HG03432 (cell line): ENCODE measurements around the gene ENO2.
A peak's percentile ranks its signal among the peaks of the same experiment; 100 is the strongest.
"Not testable (repeated sequence)": the region's sequence is repeated elsewhere in the genome, so short reads cannot be mapped to it uniquely, and the experiment has no call there.

Experiments used
- ATAC-seq: cut with Tn5 transposase; IDR thresholded peaks from one replicate; pipeline ENCODE4 v1.9.1; 2021; ENCODE audit warnings: mild to moderate bottlenecking, moderate library complexity; ENCODE audit not compliant: unreplicated experiment

The ENO2 gene

GRCh38 chr12:6914246-6914946, at the start of gene ENO2:
Gene ENO2, plus strand, starts transcription at chr12:6914580. Its CDS starts 1,253 bp downstream, at chr12:6915833.
- ATAC-seq: peak; percentile 82

- not testable (repeated sequence) for ATAC-seq
Observed at GRCh38 chr12:6865307-6865706, 49.1 kb upstream of the ENO2 start.

GRCh38 chr12:6866163-6866919, 48.0 kb upstream of the ENO2 start:
- no peak for ATAC-seq

GRCh38 chr12:6866920-6867412, 47.4 kb upstream of the ENO2 start:
- peak; percentile 13 for ATAC-seq

GRCh38 chr12:6867413-6868210, 46.8 kb upstream of the ENO2 start, which contains the start of gene TPI1:
Gene TPI1, plus strand, starts transcription at chr12:6867531. Its CDS starts 36 bp downstream, at chr12:6867567.
- peak; percentile 62 for ATAC-seq

GRCh38 chr12:6868211-6869048, 46.0 kb upstream of the ENO2 start:
- ATAC-seq: no peak

GRCh38 chr12:6869049-6870021, 45.0 kb upstream of the ENO2 start:
- no peak for ATAC-seq

- not testable (repeated sequence) for ATAC-seq
Observed at GRCh38 chr12:6870304-6870703, 44.1 kb upstream of the ENO2 start.

GRCh38 chr12:6871052-6871957, 43.1 kb upstream of the ENO2 start:
- no peak for ATAC-seq

GRCh38 chr12:6872073-6873048, 42.0 kb upstream of the ENO2 start:
- ATAC-seq: peak; percentile 36

- ATAC-seq: peak; percentile 73
Observed at GRCh38 chr12:6873094-6874014, 41.0 kb upstream of the ENO2 start, which contains the start of gene SPSB2. Gene SPSB2, minus strand, starts transcription at chr12:6873303. Its CDS starts 402 bp downstream, at chr12:6872901.

- ATAC-seq: not testable (repeated sequence)
Observed at GRCh38 chr12:6874015-6874368, 40.4 kb upstream of the ENO2 start.

GRCh38 chr12:6879824-6880223, 34.6 kb upstream of the ENO2 start:
- ATAC-seq: not testable (repeated sequence)

GRCh38 chr12:6883252-6883651, 31.1 kb upstream of the ENO2 start:
- ATAC-seq: no peak

GRCh38 chr12:6883683-6884082, 30.7 kb upstream of the ENO2 start:
- no peak for ATAC-seq

- no peak for ATAC-seq
Observed at GRCh38 chr12:6884539-6884938, 29.8 kb upstream of the ENO2 start.
